Activated CD8-positive, alpha-beta memory T cell treated with anti-CD3 and anti-CD28 coated beads, Interleukin-2, amount 50 U/mL, for 24 hours (primary cell): ENCODE results near the gene WDFY4.

Experiments
- DNase-seq: peaks from one replicate; pipeline ENCODE4 v3.0.0-alpha.2; 2020; ENCODE audit errors: extremely low read depth

The WDFY4 gene

GRCh38 chr10:48879451-48879850, 194.8 kb downstream of the WDFY4 start:
- no peak for DNase-seq

GRCh38 chr10:48880016-48880705, 195.5 kb downstream of the WDFY4 start:
- DNase-seq = no peak

- no peak for DNase-seq
Observed at GRCh38 chr10:48881937-48882336, 197.3 kb downstream of the WDFY4 start.

GRCh38 chr10:48882881-48883280, 198.2 kb downstream of the WDFY4 start:
- no peak for DNase-seq

GRCh38 chr10:48883701-48884100, 199.0 kb downstream of the WDFY4 start:
- DNase-seq = no peak

GRCh38 chr10:48884179-48885045, 199.7 kb downstream of the WDFY4 start:
- DNase-seq = no peak

- DNase-seq = no peak
Observed at GRCh38 chr10:48885376-48885775, 200.7 kb downstream of the WDFY4 start.

GRCh38 chr10:48887982-48888381, 203.3 kb downstream of the WDFY4 start:
- DNase-seq = no peak

- DNase-seq = no peak
Observed at GRCh38 chr10:48890888-48891850, 206.5 kb downstream of the WDFY4 start.

GRCh38 chr10:48894911-48895802, 210.5 kb downstream of the WDFY4 start:
- DNase-seq = no peak

GRCh38 chr10:48895803-48896195, 211.1 kb downstream of the WDFY4 start:
- DNase-seq = no peak

GRCh38 chr10:48896756-48897440, 212.2 kb downstream of the WDFY4 start:
- no peak for DNase-seq

GRCh38 chr10:48897441-48897790, 212.7 kb downstream of the WDFY4 start:
- DNase-seq = no peak

GRCh38 chr10:48898426-48898825, 213.8 kb downstream of the WDFY4 start:
- DNase-seq = no peak

- DNase-seq = no peak
Observed at GRCh38 chr10:48899781-48900180, 215.1 kb downstream of the WDFY4 start.

GRCh38 chr10:48900371-48900801, 215.7 kb downstream of the WDFY4 start:
- DNase-seq = no peak

GRCh38 chr10:48901319-48901718, 216.6 kb downstream of the WDFY4 start:
- no peak for DNase-seq

GRCh38 chr10:48902096-48902495, 217.4 kb downstream of the WDFY4 start:
- no peak for DNase-seq

- DNase-seq = no peak
Observed at GRCh38 chr10:48903151-48903550, 218.5 kb downstream of the WDFY4 start.

GRCh38 chr10:48904861-48905260, 220.2 kb downstream of the WDFY4 start:
- no peak for DNase-seq
